NCI-H2227 (cell line): Measurements from ENCODE around the gene ZSWIM4.

Experiments used
- DNase-seq: peaks from one replicate; lab custom pipeline; 2025; ENCODE audit not compliant: unreplicated experiment; lab: John Stamatoyannopoulos, UW

Gene ZSWIM4

DNA sequence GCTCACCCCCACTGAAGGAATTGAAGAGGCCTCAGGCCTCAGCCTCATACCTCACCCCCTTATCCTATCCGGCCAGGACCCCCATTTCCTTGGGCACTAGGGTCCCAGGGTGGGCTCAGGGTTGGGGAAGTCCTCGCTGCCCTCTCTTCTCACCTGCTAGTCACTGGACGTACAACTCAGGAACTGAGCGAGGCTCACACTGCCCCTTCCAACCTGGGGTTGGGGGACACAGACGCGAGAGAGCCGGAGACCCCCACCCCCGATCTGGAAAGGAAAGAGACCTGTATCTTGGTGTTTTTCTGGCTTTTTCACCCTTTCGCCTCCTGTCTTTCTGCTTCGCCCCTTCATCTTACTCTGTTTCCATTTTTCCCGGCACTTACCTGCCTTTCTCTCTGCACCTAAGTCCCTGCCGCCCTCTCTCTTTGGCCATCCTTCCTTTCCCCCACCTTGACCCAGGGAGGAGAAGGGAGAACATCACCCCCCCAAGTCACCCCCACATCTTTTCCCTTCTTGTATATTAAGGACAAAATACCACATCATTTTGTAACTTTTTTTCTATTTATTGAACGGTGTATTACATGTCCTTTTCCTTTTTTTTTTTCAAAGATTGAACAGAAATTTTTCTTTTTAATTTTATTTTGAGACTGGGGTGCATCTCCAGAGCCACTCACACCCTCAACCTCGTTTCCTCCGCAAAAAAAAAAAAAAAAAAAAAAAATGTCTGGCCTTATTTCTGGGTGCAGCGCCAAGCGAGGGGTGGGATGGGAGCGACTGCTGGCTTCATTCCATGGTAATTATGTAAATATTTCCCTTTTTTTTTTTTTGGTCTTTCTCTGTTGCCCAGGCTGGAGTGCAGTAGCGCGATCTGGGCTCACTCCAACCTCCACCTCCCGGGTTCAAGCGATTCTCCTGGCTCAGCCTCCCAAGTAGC is 36.6 kb downstream of the ZSWIM4 start:
- no peak for DNase-seq

DNA sequence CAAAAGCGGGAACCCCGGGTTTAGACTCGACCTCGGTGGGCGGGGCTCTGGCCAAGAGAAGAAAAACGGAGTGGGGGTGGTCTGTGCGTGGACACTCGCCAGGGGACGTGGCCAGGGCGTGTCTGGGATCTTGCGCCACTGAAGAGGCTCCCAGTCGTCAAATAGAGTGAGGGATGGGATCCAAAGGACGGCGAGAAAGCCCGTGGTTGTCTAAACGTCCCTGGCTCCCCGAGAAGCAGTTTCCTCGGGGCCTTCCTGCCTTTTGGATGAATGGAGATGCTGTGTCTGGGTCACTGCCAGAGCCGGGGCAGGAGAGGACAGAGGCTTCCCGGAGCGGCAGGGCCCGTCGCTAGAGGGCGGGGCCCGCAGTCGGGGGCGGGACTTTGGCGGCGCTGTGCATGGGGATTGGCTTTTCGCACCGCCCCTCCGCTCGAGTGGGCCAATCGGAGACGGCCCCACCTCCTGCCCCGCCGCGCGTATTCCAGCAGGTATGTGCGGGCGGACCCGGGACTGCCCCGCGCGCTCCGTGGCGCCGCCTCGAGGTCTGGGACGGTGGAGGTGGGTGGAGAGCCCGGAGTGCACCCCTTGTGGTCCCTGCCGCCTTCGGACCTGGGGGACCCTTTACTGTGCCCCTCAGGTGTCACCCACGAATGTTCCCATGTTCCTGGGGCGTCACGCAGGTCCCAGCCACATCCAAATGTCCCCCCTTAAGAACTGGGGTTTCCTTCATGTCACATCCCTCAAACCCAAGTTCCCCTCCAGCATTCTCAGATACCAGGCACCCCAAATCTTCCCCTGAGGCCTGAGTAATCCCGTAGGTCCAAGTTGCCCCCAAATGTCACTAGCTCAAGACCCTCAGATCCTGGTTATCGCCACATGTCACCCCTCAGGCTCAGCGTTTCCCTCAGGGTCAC is 38.3 kb downstream of the ZSWIM4 start:
- DNase-seq: peak; percentile 92

DNA sequence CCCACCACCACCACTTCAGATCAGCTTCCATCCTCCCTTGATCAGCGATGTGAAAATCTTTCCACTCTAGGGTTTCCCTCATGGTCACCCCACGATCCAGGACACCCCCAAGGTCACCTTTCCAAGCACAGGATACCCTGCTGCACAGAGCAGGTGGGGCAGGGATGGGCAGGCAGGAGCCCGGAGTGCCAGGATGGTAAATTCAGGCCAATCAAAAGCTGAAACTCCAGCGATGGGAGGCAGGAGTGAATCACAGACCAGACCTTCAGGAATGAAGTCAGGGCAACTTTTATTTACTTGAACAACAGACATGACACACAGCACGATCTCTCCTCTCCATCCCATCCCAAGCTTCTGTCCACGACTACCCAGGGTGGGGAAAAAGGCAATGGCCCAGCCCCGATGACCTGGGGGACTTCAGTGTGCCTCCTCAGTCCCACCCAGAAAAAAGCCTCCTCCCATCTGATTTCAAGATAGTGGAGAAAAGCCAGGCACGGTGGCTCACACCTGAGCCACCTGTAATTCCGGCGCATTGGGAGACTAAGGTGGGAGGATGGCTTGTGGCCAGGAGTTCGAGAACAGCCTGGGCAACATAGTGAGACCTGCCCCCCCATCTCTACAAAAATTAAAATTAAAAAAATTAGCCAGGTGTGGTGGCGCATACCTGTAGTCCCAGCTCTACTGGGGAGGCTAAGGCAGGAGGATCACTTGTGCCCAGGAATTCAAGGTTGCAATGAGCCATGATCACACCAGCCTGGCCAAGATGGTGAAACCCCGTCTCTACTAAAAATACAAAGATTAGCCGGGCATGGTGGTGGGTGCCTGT is 39.2 kb downstream of the ZSWIM4 start:
- no peak for DNase-seq

DNA sequence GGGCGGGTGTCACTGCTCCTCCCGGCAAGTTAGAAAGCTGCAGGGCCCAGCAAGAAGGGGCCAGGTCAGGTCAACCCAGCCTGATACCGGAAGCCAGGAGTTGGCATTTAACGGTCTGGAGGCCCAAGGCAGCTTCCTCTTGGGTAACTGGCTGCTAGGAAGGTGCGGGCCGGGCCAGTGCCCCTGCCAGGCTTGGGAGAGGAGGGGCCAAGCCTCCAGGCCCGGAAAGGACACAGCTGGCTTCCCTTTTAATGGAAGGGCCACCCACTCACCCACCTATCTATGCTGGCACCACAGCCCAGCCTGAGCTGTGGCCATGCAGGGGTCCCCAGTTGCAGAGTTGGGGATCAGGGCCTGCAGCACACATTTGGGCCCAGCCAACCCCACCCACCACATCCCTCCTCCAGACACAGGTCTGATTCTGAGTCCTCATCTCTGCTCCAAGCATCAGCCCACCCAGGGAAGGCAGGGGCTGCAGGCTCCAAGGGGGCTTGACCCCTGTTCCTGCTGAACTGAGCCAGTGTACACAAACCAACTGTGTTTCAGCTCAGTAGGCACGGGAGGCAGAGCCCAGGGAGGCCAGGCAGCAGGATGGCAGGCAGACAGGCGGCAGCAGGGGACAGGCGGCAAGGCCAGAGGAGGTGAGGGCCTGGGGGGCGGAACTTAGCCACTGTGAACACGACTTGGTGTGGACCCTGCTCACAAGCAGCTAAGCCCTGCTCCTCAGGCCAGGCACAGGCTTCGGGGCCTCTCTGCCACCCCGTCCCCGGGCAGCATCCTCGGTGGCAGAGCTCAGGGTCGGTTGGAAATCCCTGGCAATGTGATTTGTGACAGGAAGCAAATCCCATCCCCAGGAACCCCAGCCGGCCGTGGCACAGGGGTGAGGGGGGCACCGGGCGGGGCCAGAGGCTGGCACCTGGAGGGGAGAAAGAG is 40.8 kb downstream of the ZSWIM4 start:
- no peak for DNase-seq

DNA sequence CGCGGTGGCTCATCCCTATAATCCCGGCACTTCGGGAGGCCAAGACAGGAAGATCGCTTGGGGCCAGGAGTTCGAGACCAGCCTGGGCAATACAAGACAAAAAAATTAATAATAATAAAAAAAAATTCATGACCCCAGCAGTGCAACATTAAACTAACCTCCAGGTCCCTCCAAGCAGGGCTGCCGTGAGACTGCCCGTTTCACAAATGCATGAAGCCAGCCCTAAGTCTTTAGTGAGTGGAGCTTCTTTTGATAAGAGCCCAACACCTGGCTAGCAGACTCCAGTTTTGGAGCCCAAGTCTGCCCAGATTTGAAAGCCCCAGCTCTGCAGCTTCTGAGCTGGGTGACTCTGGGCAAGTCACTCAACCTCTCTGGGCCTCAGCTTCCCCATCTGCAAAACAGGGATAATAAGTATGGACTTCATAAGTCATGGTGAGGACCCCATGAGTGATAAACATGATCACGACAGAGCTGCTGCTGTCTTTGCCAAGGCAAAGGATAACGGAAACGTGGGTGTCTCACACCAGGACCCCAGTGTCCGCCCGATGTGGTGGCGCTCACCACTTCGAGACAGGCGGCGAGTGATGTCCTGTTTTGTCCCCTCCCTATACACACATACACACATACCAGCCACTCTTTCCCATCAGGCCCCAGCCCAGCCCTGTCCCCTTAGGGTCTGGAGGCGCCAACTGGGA is 43.3 kb downstream of the ZSWIM4 start:
- no peak for DNase-seq

DNA sequence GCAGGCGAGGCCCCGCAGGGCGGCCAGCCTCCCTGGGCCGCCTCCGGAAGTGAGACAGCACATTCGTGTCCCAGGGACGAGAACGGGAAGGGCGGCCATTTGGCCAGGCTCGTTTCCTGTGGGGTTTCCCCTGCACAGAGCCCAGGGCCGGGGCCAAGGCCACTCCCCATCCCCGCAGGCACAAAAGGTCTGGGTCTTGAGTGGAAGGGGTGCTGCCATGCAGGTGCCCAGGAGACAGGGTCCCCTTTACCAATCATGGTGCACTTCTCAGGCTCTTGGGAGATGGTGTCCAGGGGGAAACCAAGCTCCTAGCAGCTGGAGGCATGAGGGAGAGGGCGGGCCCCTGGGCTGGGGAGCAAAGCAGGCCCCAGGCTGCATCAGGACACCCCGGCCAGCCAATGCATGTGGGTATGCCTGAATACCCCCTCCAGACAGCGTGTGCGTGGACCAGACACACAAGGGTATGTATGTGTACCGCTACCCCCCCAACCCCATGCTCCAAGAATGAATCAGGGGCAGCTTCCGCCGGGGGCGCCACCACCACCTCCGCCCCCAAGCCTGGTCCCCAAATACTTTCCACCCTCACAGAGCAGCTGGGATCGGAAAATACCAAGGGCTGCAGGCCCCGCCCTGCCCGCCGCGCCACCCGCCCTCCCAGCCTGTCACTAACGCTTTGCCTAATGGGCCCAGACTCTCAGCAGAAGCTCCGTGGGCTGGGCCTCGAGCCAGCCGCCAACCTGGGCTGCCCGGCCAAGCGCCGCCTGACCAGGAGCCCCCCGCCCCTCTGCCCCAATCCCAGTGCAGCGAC is 44.1 kb downstream of the ZSWIM4 start:
- DNase-seq: peak; percentile 70

DNA sequence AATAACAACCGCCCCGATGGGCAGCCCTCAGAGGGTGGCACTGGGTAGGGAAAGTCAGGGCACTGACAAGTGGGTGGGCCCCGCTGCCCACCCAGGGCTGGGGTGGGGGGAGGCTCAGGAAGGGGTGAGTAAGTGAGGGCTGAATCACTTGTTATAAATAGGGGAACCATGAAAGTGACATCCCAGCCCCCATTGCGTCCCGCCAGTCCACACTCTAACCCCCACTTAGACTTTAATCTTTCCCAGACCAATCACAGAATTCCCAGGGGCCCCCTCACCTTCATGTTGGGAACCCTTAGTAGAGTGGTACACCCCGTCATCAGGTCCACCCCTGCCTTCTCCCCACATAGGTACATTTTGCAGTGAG is 44.7 kb downstream of the ZSWIM4 start:
- no peak for DNase-seq

DNA sequence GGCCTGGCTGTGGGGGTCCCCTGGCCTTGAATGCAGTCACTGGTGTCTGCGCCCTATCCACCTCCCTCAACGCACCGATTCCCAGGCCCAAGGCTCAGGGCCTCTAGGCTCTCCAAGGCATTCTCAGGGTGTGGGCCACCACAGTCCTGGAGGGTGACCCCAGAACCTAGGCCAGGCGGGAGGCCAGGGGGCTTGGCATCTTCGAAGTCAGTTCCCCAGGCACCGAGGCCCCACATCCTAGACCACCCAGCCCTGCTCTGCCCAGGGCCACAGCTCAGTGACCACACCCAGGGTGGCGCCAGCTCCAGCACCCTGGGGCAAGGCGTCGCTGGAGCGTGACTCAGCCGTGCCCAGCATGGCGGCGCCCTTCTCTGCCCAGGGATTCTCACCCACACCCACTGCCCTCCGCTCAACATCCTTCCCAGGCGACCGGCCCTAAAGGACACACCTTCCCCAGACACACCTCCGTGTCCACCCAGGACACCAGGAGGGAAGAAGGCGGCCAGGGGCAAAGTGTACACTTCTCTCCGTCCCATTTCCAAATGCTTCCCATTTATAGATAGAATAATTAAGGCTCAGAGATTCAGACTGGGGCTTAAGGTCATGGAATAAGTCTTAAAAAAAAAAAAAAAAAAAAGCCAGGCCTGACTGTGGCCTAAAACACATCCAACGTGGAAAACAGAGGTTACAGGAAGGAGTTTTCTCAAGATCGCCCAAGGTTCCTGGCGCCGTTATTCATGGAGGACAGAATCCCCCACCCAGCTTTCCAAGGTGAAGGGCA is 45.3 kb downstream of the ZSWIM4 start:
- DNase-seq: no peak

DNA sequence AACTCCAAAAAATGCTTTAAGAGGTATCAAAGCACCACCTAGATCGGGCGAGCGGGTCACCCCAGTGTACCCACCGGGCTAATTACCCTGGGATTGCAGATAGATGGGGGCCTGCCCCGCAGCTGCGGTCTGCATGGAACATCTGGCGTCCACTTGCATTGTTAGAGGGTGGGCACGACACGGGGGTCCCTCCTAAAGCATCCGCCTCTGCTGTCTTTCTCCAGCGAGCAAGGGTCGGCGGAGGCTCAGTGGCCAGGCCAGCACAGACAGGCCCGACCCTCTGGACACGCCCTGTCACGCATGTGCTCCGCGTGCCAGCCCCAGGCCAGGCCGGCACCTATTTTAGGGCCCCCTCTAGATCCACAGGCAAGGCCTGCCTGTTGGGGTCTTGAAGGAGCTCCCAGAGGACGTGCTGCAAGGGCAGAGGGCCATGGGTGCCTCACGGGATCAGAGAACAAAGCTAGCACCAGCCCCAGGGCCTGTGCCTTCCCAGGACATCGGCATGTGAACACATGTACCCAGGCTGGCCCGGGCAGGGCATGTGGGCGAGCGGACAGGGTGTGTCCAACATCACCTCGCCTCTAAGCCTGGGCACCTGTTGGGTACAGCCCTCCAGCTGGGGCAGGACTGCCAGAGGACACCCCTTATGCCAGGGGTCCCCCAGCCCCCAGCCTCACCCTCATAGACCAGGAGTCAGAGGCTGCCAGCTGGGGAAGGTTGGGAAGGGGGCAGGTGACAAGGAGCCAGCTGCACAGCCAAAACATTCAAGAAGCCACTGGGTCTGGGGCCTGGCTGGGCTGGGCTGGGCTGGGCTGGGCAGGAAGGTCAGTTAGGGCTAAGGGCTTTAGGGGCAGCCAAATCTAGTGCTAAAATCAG is 46.1 kb downstream of the ZSWIM4 start:
- no peak for DNase-seq

DNA sequence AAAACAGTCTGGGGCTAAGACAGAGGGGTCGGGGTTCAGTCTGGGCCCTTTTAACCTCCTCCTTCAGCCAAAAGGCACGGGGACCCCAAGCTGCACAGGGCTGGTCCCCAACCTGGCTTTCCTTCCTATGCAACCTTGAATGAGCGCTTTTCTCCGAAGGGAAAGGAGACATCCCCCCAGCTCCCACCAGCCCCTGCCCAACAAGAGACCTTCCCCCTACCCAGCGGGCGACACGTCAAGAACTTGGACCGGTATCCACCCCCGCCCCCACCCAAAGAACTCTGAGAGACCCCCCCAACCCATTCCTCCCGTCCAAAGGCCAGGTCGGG is 46.7 kb downstream of the ZSWIM4 start:
- DNase-seq: no peak

DNA sequence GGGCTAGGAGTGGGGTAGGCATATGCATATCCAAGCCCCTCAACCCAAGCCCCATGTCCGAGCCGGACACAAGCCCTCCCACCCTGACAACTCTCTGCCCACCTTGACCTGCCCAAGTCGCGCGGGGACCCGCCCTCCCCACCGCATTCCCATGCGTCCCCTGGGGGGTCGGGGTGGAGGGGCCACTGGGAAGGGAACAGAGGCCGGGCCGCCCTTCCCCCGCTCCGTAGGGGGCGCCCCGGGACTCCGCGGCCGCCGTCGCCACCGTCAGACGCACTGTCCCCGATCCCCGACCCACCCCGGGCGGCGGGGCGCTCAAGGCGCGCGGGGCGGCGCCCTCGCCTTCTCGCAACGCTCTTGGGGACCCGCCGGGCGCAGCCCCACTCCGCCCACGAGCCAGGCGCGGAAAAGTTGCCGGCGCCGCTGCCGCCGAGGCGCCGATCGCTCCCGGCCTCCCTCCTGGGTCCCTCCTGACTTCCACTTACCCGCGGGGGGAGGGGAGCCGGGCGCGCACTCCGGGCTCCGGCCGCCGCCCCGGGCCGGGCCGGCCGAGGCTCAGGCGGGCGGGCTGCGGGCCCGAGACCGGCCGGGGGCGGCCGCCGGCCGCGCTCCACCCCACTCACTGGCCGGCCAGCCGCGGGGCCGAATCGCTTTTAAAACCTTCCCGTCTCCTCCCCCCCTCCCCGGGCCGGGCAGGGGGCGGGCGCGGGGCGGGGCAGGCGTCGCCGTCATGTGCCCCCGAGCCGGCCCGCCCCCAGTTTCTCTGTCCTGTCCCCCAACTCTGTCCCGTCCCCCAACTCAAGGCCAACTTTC is 47.3 kb downstream of the ZSWIM4 start:
- DNase-seq: peak; percentile 62

DNA sequence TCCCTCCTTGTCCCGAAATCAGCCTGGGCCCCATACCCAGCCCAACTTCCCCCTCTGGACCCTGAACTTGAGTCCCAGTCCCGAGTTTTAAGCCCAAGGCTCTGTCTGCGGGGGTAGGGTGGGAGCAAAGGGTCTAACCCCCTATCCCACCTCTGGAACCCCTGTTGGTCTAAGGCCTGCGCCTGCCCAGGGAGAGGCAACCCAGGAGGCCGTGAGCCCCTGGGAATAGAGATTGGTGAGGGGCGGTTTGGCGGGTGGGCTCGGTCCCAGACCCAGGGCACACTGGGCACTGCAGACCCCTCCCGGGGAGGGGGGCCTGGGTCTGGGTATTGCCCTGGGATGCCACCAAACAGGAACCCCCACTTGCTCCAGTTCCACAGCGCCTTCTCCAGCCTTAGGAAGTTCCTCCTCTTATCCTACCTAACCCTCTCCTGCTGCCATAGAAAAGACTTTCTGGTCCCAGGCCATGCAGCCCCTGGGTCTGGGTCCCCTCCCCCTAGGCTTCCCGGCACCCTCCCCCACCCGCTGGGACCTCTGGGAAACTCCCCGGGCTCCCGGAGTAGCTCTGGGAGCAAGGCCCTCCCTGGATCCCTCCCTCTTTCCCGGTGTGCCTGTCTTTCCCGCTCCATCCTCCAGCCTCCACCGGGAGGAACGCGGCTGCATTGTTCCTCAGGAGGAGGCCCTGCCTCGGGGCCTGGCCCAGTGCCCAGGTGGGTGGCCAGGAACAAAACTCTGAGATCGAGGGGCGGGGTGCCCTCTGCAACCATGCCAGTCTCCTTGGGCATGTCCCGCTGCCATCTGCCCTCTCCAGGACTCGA is 48.1 kb downstream of the ZSWIM4 start:
- peak; percentile 15 for DNase-seq

DNA sequence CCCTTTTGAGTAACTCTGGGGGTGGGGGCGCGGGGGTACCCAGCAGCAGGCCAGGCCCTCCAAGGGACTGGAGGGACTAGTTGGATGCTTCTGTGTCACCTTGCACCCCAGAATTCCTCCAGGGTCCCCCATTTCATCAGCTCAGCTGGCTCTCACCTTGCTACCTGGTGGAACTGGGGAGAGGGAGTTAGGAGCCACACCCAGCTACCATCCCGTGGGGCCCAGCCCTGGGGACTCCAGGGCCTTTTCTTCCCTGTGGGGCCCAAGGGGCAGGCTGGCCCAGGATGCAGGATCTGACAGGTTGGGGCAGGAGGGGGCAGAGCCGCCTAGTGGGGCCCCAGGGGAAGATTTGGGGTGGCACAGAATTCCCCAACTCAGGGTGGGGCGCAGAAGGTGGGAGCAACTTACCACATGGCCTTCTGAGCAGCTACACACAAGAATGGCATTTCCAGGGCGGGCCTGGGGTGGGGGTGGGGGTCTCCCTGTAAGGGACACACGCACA is 48.9 kb downstream of the ZSWIM4 start:
- no peak for DNase-seq

DNA sequence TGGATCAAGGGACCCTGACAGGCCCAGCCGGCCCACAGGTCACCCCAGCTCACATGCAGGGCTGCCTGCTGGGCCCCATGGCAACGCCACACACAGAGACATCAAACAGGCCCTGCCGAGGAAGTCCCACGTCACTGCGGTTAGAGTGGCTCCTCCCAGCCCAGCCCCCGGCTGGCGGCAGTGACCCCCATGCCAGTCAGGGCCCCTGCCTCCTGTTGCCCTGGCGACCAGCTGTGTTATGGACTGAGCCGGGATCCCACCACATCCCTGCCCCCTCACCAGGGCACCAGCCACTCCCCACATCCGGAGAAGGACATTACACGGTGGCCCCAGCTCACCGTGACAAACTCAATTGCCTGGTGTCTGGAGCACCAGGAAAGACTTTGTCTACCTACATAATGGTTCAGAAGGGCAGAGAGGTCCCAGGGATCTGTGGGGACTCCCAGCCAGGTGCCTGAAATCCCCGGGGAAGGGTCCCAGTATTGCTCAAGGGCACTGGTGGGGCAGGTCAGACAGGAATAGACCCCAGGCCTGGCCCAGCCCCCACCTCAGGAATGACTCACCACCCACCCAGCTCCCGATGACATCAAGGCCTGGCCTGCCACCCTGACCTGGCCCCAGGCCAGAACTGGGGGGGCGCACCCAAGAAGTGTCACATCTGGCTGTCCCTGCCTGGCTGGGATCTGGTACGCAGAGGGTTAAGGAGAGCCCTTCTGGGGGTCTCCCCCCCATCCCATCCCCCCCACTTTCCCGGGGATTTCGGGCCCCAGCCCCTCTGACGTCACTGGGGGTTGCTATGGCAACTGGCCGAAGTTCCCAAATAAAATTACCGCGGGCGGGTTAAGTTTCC is 51.5 kb downstream of the ZSWIM4 start:
- DNase-seq: peak; percentile 91
